Activated naive CD4-positive, alpha-beta T cell treated with anti-CD3 and anti-CD28 coated beads, Interleukin-2, amount 10 ng/mL, durations not matched to agents 7 days and 5 days (primary cell): ENCODE data around the gene TEX38.
"Not testable (repeated sequence)": the region's sequence is repeated elsewhere in the genome, so short reads cannot be mapped to it uniquely, and the experiment has no call there.

Experiments used
- CTCF ChIA-PET: fragments of 350-600 bp; sonication (Branson Sonifier 250); formaldehyde crosslinking; loops from one replicate; lab custom pipeline; 2021; ENCODE audit warnings: antibody characterized with exemption; lab: Charles Lee
- DNase-seq: peaks from one replicate; pipeline ENCODE4 v3.0.0-alpha.2; 2020
- H3K27ac Mint-ChIP-seq: one replicate; pipeline ENCODE4 v1.8.0; 2021; ENCODE audit warnings: mild to moderate bottlenecking, moderate library complexity, mixed read lengths
- H3K27me3 Mint-ChIP-seq: one replicate; pipeline ENCODE4 v1.8.0; 2021; ENCODE audit warnings: mild to moderate bottlenecking, mixed read lengths
- H3K36me3 Mint-ChIP-seq: one replicate; pipeline ENCODE4 v1.8.0; 2021; ENCODE audit warnings: mixed read lengths
- H3K4me1 Mint-ChIP-seq: one replicate; pipeline ENCODE4 v1.8.0; 2021; ENCODE audit warnings: mixed read lengths
- H3K4me3 Mint-ChIP-seq: one replicate; pipeline ENCODE4 v1.8.0; 2021; ENCODE audit warnings: mild to moderate bottlenecking, moderate library complexity, mixed read lengths
- H3K9me3 Mint-ChIP-seq: one replicate; pipeline ENCODE4 v1.8.0; 2021; ENCODE audit warnings: mixed read lengths

TEX38 gene

DNA sequence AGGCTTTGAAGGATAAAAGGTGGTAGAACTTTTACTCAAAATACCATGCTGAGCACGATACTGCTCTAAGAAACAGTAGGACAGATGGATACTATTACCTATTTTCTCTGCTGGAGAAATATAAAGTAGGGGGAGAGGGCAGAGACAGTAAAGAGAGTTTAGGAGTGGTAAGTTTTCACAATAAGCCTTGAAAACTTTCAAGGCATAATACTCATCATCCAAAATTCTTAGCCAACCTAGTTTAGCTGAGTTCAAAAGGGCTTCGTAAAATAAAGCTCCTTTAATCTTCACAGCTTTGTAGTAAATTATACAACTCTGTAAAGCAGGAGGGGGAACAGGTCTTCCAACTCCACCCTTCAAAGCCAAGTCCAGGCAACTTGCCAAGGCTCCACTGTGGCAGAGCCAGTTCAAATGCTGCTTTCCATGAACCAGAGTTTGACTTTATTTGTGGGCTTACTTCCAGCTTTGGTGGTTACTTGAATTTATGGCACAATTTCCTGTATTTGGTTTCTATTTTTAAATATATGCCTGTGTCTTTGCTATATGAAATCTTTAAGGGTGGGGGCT lies 15.5 kb downstream of the TEX38 start:
- Mint-ChIP-seq H3K27ac (peak overlapping the region; percentile 20), H3K4me1 (peaks cover 22% of the 10 kb centered on the region), H3K4me3 (no peak overlapping the region), H3K9me3 (no peaks in the 10 kb centered on the region), H3K36me3 (peaks cover 77% of the 10 kb centered on the region), H3K27me3 (no peaks in the 10 kb centered on the region)
- CTCF ChIA-PET: no interaction called here
- DNase-seq: no peak

- no peaks in the 10 kb centered on the region for H3K27me3 Mint-ChIP-seq
- peaks cover 79% of the 10 kb centered on the region for H3K36me3 Mint-ChIP-seq
- CTCF ChIA-PET: no interaction called here
- no peaks in the 10 kb centered on the region for H3K9me3 Mint-ChIP-seq
- no peak overlapping the region for H3K27ac Mint-ChIP-seq
- peaks cover 22% of the 10 kb centered on the region for H3K4me1 Mint-ChIP-seq
- DNase-seq: no peak
- no peak overlapping the region for H3K4me3 Mint-ChIP-seq
Measured at GRCh38 chr1:46687921-46688509, 16.4 kb downstream of the TEX38 start.

DNA sequence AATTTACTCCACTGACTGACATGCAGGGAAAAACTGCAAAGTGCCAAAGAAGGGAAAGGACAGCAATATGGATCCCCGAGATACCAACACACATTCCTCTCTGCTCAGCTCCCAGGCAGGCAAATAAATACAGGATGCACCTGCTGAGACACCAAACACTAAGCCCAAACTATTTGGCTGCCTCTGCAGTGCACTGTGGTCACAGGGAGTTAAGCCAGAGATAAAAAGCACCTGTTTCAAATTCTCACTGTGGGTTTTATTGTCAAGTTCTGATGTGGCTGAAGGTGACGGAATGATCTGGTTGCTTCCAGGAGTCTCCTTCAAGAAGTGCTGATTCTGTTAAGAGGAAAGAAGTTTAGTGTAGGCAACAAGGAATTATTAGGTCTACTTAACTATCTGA lies 17.7 kb downstream of the TEX38 start:
- H3K9me3 Mint-ChIP-seq: no peaks in the 10 kb centered on the region
- H3K4me3 Mint-ChIP-seq: no peak overlapping the region
- H3K4me1 Mint-ChIP-seq: peaks cover 22% of the 10 kb centered on the region
- no peaks in the 10 kb centered on the region for H3K27me3 Mint-ChIP-seq
- no peak overlapping the region for H3K27ac Mint-ChIP-seq
- DNase-seq: no peak
- peaks cover 77% of the 10 kb centered on the region for H3K36me3 Mint-ChIP-seq
- CTCF ChIA-PET: no interaction called here

GRCh38 chr1:46689897-46690296 lies 18.2 kb downstream of the TEX38 start:
- CTCF ChIA-PET: interaction anchor here (1.3 kb wide), 1 partner anchor 12 kb away, joined by 5 read pairs; no protein-coding TSS in a partner anchor
- Mint-ChIP-seq H3K36me3 (peaks cover 76% of the 10 kb centered on the region), H3K27ac (no peak overlapping the region), H3K4me1 (peaks cover 22% of the 10 kb centered on the region), H3K9me3 (no peaks in the 10 kb centered on the region), H3K27me3 (no peaks in the 10 kb centered on the region), H3K4me3 (no peak overlapping the region)
- DNase-seq: no peak

DNA sequence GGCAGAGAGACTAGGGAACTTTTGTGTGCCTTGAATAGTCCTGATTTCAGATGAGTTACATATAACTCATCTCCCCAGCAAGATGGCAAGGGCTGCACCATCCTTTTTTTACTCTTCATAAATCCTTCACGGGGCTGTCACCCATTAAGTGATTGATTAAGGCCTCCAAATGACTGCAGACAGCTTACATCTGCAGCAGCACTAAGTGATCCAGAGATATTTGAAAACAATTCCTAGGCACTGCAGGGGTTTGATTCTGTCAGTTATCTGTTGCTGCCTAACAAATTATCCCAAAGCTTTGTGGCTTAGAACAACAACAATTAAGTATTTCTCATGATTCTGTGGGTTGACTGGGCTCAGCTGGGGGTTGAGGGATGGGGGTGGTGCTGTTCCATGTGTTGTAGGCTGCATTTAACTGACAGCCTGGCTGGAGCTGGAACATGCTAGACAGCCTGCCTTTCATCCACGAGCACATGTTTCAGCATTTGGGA lies 19.3 kb downstream of the TEX38 start:
- CTCF ChIA-PET: interaction anchor here (1.3 to 1.6 kb wide), 2 partner anchors 13 to 34 kb away, joined by 3 to 5 read pairs; no protein-coding TSS in a partner anchor
- peaks cover 22% of the 10 kb centered on the region for H3K4me1 Mint-ChIP-seq

DNA sequence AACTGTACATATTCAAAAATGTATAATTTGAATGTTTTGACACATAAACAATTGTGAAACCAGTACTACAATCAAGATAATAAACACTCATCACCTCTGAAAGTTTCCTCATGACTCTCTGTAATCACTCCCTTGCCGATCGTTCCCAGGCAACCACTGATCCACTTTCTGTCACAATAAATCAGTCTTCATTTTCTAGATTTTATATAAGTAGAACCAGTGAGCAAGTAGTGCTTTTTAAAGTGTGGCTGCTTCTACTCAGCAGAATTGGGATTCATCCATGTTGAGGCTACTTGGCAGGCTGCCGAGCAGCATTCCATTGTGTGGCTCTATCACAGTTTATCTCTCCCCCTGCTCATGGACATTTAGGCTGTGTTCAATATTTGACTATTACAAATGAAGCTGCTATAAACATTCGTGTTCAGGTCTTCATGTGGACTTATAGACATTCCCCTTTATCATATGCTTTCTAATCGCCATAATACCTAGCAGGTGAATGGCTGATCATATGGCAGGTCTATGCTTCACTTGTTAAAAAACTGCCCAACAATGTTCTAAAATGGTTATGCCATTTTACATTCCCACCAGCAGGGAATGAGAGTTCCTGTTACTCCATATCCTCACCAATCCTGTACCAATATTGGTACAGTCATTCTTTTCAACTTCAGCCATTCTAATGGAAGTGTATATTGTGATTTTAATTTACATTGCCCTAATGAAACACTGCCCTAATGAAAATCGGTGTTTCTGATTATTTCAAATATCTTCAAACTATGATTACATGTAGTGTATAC lies 20.5 kb downstream of the TEX38 start:
- Mint-ChIP-seq H3K4me3 (no peak overlapping the region), H3K27ac (no peak overlapping the region), H3K27me3 (no peaks in the 10 kb centered on the region), H3K4me1 (peaks cover 15% of the 10 kb centered on the region), H3K9me3 (no peaks in the 10 kb centered on the region), H3K36me3 (peaks cover 74% of the 10 kb centered on the region)
- CTCF ChIA-PET: interaction anchor here (1.6 kb wide), 1 partner anchor 32 kb away, joined by 3 read pairs; no protein-coding TSS in a partner anchor
- DNase-seq: no peak

More for the DNA sequence above, 19.3 kb downstream of the TEX38 start:
- Mint-ChIP-seq H3K36me3 (peaks cover 81% of the 10 kb centered on the region), H3K27ac (no peak overlapping the region), H3K4me3 (no peak overlapping the region), H3K27me3 (no peaks in the 10 kb centered on the region), H3K9me3 (no peaks in the 10 kb centered on the region)
- no peak for DNase-seq

GRCh38 chr1:46692811-46693770 lies 21.4 kb downstream of the TEX38 start:
- Mint-ChIP-seq H3K27me3 (no peaks in the 10 kb centered on the region), H3K4me3 (no peak overlapping the region), H3K4me1 (peaks cover 8% of the 10 kb centered on the region), H3K27ac (no peak overlapping the region), H3K9me3 (no peaks in the 10 kb centered on the region), H3K36me3 (peaks cover 67% of the 10 kb centered on the region)
- no peak for DNase-seq
- CTCF ChIA-PET: no interaction called here

- peaks cover 60% of the 10 kb centered on the region for H3K36me3 Mint-ChIP-seq
- H3K27ac Mint-ChIP-seq, H3K4me1 Mint-ChIP-seq, DNase-seq, H3K9me3 Mint-ChIP-seq, CTCF ChIA-PET, H3K27me3 Mint-ChIP-seq, H3K4me3 Mint-ChIP-seq: not testable (repeated sequence)
Measured at GRCh38 chr1:46694676-46695075, 23.0 kb downstream of the TEX38 start.

DNA sequence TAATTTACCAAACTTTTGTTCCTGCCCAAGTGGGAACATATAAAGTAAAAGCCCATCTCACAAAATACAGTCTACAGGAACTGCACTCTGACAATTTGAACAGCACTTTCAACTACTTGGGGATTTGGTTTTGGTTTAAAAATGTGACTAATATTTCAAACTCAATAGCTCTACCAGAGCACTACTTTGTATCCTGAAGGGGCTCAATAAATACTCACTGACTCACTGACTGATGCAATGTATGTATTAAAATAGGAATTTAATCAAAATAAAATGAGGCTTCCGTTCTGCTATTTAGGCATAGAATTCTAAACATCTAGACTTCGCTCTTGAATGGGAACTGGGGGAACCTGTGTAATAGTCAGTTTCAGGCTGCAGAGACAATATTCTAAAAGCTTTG lies 25.4 kb downstream of the TEX38 start:
- no peaks in the 10 kb centered on the region for H3K27me3 Mint-ChIP-seq
- no peak for DNase-seq
- no peaks in the 10 kb centered on the region for H3K9me3 Mint-ChIP-seq
- no peak overlapping the region for H3K27ac Mint-ChIP-seq
- no peak overlapping the region for H3K4me3 Mint-ChIP-seq
- peaks cover 51% of the 10 kb centered on the region for H3K36me3 Mint-ChIP-seq
- H3K4me1 Mint-ChIP-seq: no peaks in the 10 kb centered on the region
- CTCF ChIA-PET: no interaction called here

GRCh38 chr1:46699666-46700065 lies 28.0 kb downstream of the TEX38 start:
- H3K9me3 Mint-ChIP-seq: no peaks in the 10 kb centered on the region
- no peaks in the 10 kb centered on the region for H3K4me1 Mint-ChIP-seq
- CTCF ChIA-PET: no interaction called here
- H3K36me3 Mint-ChIP-seq: peaks cover 48% of the 10 kb centered on the region
- DNase-seq: no peak
- H3K27me3 Mint-ChIP-seq: no peaks in the 10 kb centered on the region
- no peak overlapping the region for H3K4me3 Mint-ChIP-seq
- H3K27ac Mint-ChIP-seq: no peak overlapping the region

GRCh38 chr1:46703927-46704641 lies 32.4 kb downstream of the TEX38 start:
- H3K4me1 Mint-ChIP-seq: peaks cover under 1% of the 10 kb centered on the region
- no peak for DNase-seq
- no peaks in the 10 kb centered on the region for H3K9me3 Mint-ChIP-seq
- H3K4me3 Mint-ChIP-seq: no peak overlapping the region
- no peak overlapping the region for H3K27ac Mint-ChIP-seq
- CTCF ChIA-PET: no interaction called here
- no peaks in the 10 kb centered on the region for H3K27me3 Mint-ChIP-seq
- H3K36me3 Mint-ChIP-seq: peaks cover 50% of the 10 kb centered on the region

DNA sequence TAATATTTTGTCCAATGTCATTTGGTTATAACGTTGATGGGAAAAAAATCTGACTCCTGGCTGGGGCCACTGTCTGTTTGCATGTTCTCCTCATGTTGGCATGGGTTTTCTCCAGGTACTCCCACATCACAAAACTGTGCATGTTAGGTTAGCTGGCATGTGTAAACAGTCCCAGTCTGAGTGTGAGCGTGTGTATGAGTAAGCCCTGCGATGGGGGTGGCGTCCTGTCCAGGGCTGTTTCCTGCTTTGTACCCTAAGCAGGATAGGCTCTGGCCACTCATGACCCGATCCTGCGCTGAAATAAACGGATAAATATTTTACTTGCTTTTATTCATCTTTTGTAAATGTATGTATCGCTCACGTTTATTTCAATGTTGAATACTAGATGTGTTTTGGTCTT lies 33.8 kb downstream of the TEX38 start:
- CTCF ChIA-PET: no interaction called here
- peaks cover 4% of the 10 kb centered on the region for H3K4me1 Mint-ChIP-seq
- DNase-seq: no peak
- no peak overlapping the region for H3K4me3 Mint-ChIP-seq
- H3K9me3 Mint-ChIP-seq: no peaks in the 10 kb centered on the region
- H3K36me3 Mint-ChIP-seq: peaks cover 52% of the 10 kb centered on the region
- H3K27ac Mint-ChIP-seq: no peak overlapping the region
- no peaks in the 10 kb centered on the region for H3K27me3 Mint-ChIP-seq

DNA sequence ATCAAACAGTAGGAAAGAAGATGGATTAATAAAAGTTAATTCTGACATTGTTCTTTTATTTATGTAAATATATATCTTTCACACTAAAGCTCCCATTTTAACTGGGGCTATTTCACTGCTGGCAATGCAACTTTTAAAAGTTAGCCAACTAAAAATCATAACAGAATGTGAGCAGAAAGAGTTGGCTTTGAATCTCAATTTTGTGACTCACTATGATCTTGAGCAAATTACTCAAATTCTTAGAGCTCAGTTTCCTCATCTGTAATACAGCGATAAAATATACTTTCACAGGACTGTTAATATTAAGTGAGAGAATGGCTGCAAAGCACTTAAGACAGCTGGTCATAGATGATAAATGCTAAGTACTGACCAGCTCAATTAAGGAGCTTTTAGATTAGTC lies 36.5 kb downstream of the TEX38 start:
- no peaks in the 10 kb centered on the region for H3K9me3 Mint-ChIP-seq
- no peaks in the 10 kb centered on the region for H3K27me3 Mint-ChIP-seq
- H3K27ac Mint-ChIP-seq: no peak overlapping the region
- peaks cover 54% of the 10 kb centered on the region for H3K36me3 Mint-ChIP-seq
- peaks cover 4% of the 10 kb centered on the region for H3K4me1 Mint-ChIP-seq
- DNase-seq: no peak
- CTCF ChIA-PET: interaction anchor here (0.6 to 2.7 kb wide), 4 partner anchors 9 to 130 kb away, joined by 3 to 9 read pairs (median 4); partner anchors contain the start of gene EFCAB14
- H3K4me3 Mint-ChIP-seq: no peak overlapping the region
